BE2C (cell line): Measurements from ENCODE around the gene SMPD3.

Experiments
- DNase-seq: peaks from one replicate; pipeline ENCODE4 v3.0.0-alpha.2; 2020
- H3K27me3 ChIP-seq: fragments of 250-450 bp; sonication (Bioruptor Pico); 2 replicates; pipeline ENCODE4 v1.5.1; 2020; ENCODE audit warnings: mild to moderate bottlenecking
- H3K36me3 ChIP-seq: fragments of 250-450 bp; sonication (Bioruptor Pico); 2 replicates; pipeline ENCODE4 v1.5.1; 2020; ENCODE audit warnings: mild to moderate bottlenecking
- H3K4me1 ChIP-seq: fragments of 250-450 bp; sonication (Bioruptor Pico); 2 replicates; pipeline ENCODE4 v1.5.1; 2020
- H3K4me3 ChIP-seq: 2 replicates; pipeline ENCODE4 v1.5.1; 2011; ENCODE audit warnings: low read depth, low read length
- H3K9me3 ChIP-seq: fragments of 250-450 bp; sonication (Bioruptor Pico); 2 replicates; pipeline ENCODE4 v1.5.1; 2020
- CTCF ChIP-seq: IDR thresholded peaks from 2 replicates; pipeline ENCODE4 v1.5.1; 2012; ENCODE audit warnings: mild to moderate bottlenecking, low read depth, low read length

Gene SMPD3

GRCh38 chr16:68491576-68491950 is 43.3 kb upstream of the SMPD3 start:
- H3K9me3 ChIP-seq, result no peaks in the 10 kb centered on the region; the same call in 1 of the 2 replicates
- H3K4me1 ChIP-seq, result no peaks in the 10 kb centered on the region; the same call in 1 of the 2 replicates
- no peaks in the 10 kb centered on the region for H3K27me3 ChIP-seq
- H3K4me3 ChIP-seq, result no peak overlapping the region
- H3K36me3 ChIP-seq, result no peaks in the 10 kb centered on the region
- TF ChIP-seq CTCF, result no peak
- DNase-seq, result no peak

- H3K27me3 ChIP-seq, result no peaks in the 10 kb centered on the region
- no peak overlapping the region for H3K4me3 ChIP-seq
- H3K4me1 ChIP-seq, result no peaks in the 10 kb centered on the region; the same call in 1 of the 2 replicates
- DNase-seq, result no peak
- no peak for TF ChIP-seq CTCF
- no peaks in the 10 kb centered on the region for H3K36me3 ChIP-seq
- H3K9me3 ChIP-seq, result no peaks in the 10 kb centered on the region; the same call in 1 of the 2 replicates
These were observed 42.7 kb upstream of the SMPD3 start for GRCh38 chr16:68490829-68491575.

GRCh38 chr16:68490358-68490757 is 42.0 kb upstream of the SMPD3 start:
- TF ChIP-seq CTCF, result no peak
- Histone ChIP-seq H3K4me3 (no peak overlapping the region), H3K27me3 (no peaks in the 10 kb centered on the region), H3K9me3 (no peaks in the 10 kb centered on the region; the same call in 1 of the 2 replicates), H3K36me3 (no peaks in the 10 kb centered on the region), H3K4me1 (no peaks in the 10 kb centered on the region)
- DNase-seq, result no peak

- Histone ChIP-seq H3K4me3 (no peak overlapping the region), H3K4me1 (no peaks in the 10 kb centered on the region), H3K27me3 (no peaks in the 10 kb centered on the region), H3K36me3 (no peaks in the 10 kb centered on the region), H3K9me3 (no peaks in the 10 kb centered on the region; the same call in 1 of the 2 replicates)
- no peak for DNase-seq
- TF ChIP-seq CTCF, result no peak
These were observed 40.2 kb upstream of the SMPD3 start for GRCh38 chr16:68488554-68488953.

GRCh38 chr16:68487669-68488068 is 39.4 kb upstream of the SMPD3 start:
- Histone ChIP-seq H3K4me3 (no peak overlapping the region), H3K9me3 (no peaks in the 10 kb centered on the region; the same call in 1 of the 2 replicates), H3K27me3 (no peaks in the 10 kb centered on the region), H3K36me3 (no peaks in the 10 kb centered on the region), H3K4me1 (no peaks in the 10 kb centered on the region)
- no peak for DNase-seq
- TF ChIP-seq CTCF, result no peak

GRCh38 chr16:68487203-68487514 is 38.9 kb upstream of the SMPD3 start:
- H3K4me3 ChIP-seq, result no peak overlapping the region
- H3K27me3 ChIP-seq, result no peaks in the 10 kb centered on the region
- H3K36me3 ChIP-seq, result no peaks in the 10 kb centered on the region
- H3K4me1 ChIP-seq, result no peaks in the 10 kb centered on the region
- H3K9me3 ChIP-seq, result no peaks in the 10 kb centered on the region; the same call in 1 of the 2 replicates
- no peak for TF ChIP-seq CTCF
- DNase-seq, result no peak
